Measurements from ENCODE around the gene TDRD3. TPM values are rescaled to one million over a fixed set of nuclear protein-coding genes. Genes with fewer than 3 reads are reported as not detected.

Gene TDRD3
- total and polyA plus RNA-seq, 5 donors from 2014 or later, result 9.0 to 29.8 (median 10.0) TPM

GRCh38 chr13:60494296-60494695 lies 97.3 kb downstream of the TDRD3 start:
- ATAC-seq (ENCODE audit: low read depth in 2 of 2), result no peak
- H3K27ac ChIP-seq (ENCODE audit: insufficient read depth, low read length, poor library complexity, severe bottlenecking), result no peak overlapping the region
- Mint-ChIP-seq H3K4me3 (no peak overlapping the region), H3K4me1 (peaks cover 0 to 2% (median 0%) of the 10 kb centered on the region in 4 donors), H3K9me3 (peaks cover 0 to 8% (median 4%) of the 10 kb centered on the region in 7 donors), H3K27me3 (no peaks in the 10 kb centered on the region), H3K36me3 (peaks cover 72% of the 10 kb centered on the region), H3K27ac (no peak overlapping the region)
- no peaks in the 10 kb centered on the region for H3K4me1 ChIP-seq (ENCODE audit: control insufficient read depth, insufficient read depth, low read length, poor library complexity, severe bottlenecking)
- no peak overlapping the region for H3K4me3 ChIP-seq (ENCODE audit: low read depth, low read length)
- DNase-seq, result no peak
- peaks cover 31% of the 10 kb centered on the region for H3K36me3 ChIP-seq (ENCODE audit: control insufficient read depth, insufficient read depth, low read length)
- no peaks in the 10 kb centered on the region for H3K9me3 ChIP-seq (ENCODE audit: control insufficient read depth in 2 of 2, low read length in 2 of 2)
- no peaks in the 10 kb centered on the region for H3K27me3 ChIP-seq (ENCODE audit: control insufficient read depth, insufficient read depth, low read length)

- Mint-ChIP-seq H3K9me3 (peaks cover 0 to 34% (median 10%) of the 10 kb centered on the region in 7 donors), H3K36me3 (peaks cover 70% of the 10 kb centered on the region)
Observed at GRCh38 chr13:60501236-60501635, 104.2 kb downstream of the TDRD3 start.

GRCh38 chr13:60509601-60510386 lies 112.8 kb downstream of the TDRD3 start:
- no peaks in the 10 kb centered on the region for H3K9me3 ChIP-seq (ENCODE audit: control insufficient read depth in 2 of 2, low read length in 2 of 2)
- no peak for ATAC-seq (ENCODE audit: low read depth in 2 of 2)
- H3K4me3 ChIP-seq (ENCODE audit: low read depth, low read length), result no peak overlapping the region
- peaks cover 0 to 11% (median 3%) of the 10 kb centered on the region in 7 donors for H3K9me3 Mint-ChIP-seq
- no peaks in the 10 kb centered on the region for H3K4me1 ChIP-seq (ENCODE audit: control insufficient read depth, insufficient read depth, low read length, poor library complexity, severe bottlenecking)
- peaks cover 0 to 6% (median 4%) of the 10 kb centered on the region in 4 donors for H3K4me1 Mint-ChIP-seq
- H3K27ac ChIP-seq (ENCODE audit: insufficient read depth, low read length, poor library complexity, severe bottlenecking), result no peak overlapping the region
- H3K27me3 Mint-ChIP-seq, result no peaks in the 10 kb centered on the region
- H3K36me3 ChIP-seq (ENCODE audit: control insufficient read depth, insufficient read depth, low read length), result peaks cover 25% of the 10 kb centered on the region
- H3K27ac Mint-ChIP-seq, result no peak overlapping the region
- no peaks in the 10 kb centered on the region for H3K27me3 ChIP-seq (ENCODE audit: control insufficient read depth, insufficient read depth, low read length)
- no peak for DNase-seq
- H3K36me3 Mint-ChIP-seq, result peaks cover 54% of the 10 kb centered on the region
- H3K4me3 Mint-ChIP-seq, result no peak overlapping the region

More at GRCh38 chr13:60501236-60501635, 104.2 kb downstream of the TDRD3 start:
- DNase-seq (no peak), ATAC-seq (ENCODE audit: low read depth in 2 of 2) (no peak)
- no peak overlapping the region for H3K4me3 ChIP-seq (ENCODE audit: low read depth, low read length)
- Mint-ChIP-seq H3K4me3 (peak overlapping the region in 1 of 4 donors; percentile 13), H3K27ac (no peak overlapping the region), H3K27me3 (no peaks in the 10 kb centered on the region), H3K4me1 (no peaks in the 10 kb centered on the region)
- H3K27ac ChIP-seq (ENCODE audit: insufficient read depth, low read length, poor library complexity, severe bottlenecking), result no peak overlapping the region
- H3K9me3 ChIP-seq (ENCODE audit: control insufficient read depth in 2 of 2, low read length in 2 of 2), result peaks cover 7 to 9% of the 10 kb centered on the region in 2 experiments
- H3K36me3 ChIP-seq (ENCODE audit: control insufficient read depth, insufficient read depth, low read length), result peaks cover 20% of the 10 kb centered on the region
- H3K4me1 ChIP-seq (ENCODE audit: control insufficient read depth, insufficient read depth, low read length, poor library complexity, severe bottlenecking), result no peaks in the 10 kb centered on the region
- H3K27me3 ChIP-seq (ENCODE audit: control insufficient read depth, insufficient read depth, low read length), result no peaks in the 10 kb centered on the region

GRCh38 chr13:60511637-60512036 lies 114.6 kb downstream of the TDRD3 start:
- Histone ChIP-seq H3K27ac (ENCODE audit: insufficient read depth, low read length, poor library complexity, severe bottlenecking) (no peak overlapping the region), H3K4me1 (ENCODE audit: control insufficient read depth, insufficient read depth, low read length, poor library complexity, severe bottlenecking) (no peaks in the 10 kb centered on the region), H3K27me3 (ENCODE audit: control insufficient read depth, insufficient read depth, low read length) (no peaks in the 10 kb centered on the region), H3K9me3 (ENCODE audit: control insufficient read depth in 2 of 2, low read length in 2 of 2) (no peaks in the 10 kb centered on the region), H3K36me3 (ENCODE audit: control insufficient read depth, insufficient read depth, low read length) (peaks cover 30% of the 10 kb centered on the region), H3K4me3 (ENCODE audit: low read depth, low read length) (no peak overlapping the region)
- peaks cover 0 to 9% (median 5%) of the 10 kb centered on the region in 4 donors for H3K4me1 Mint-ChIP-seq
- no peak for ATAC-seq (ENCODE audit: low read depth in 2 of 2)
- peak overlapping the region in 1 of 3 donors; percentile 9 for H3K27ac Mint-ChIP-seq
- no peaks in the 10 kb centered on the region for H3K27me3 Mint-ChIP-seq
- peaks cover 48% of the 10 kb centered on the region for H3K36me3 Mint-ChIP-seq
- no peak overlapping the region for H3K4me3 Mint-ChIP-seq
- H3K9me3 Mint-ChIP-seq, result peaks cover 0 to 7% (median 1%) of the 10 kb centered on the region in 7 donors
- DNase-seq, result no peak

- DNase-seq, result no peak
- H3K36me3 ChIP-seq (ENCODE audit: control insufficient read depth, insufficient read depth, low read length), result peaks cover 32% of the 10 kb centered on the region
- no peak overlapping the region for H3K27ac ChIP-seq (ENCODE audit: insufficient read depth, low read length, poor library complexity, severe bottlenecking)
- Mint-ChIP-seq H3K4me3 (no peak overlapping the region), H3K4me1 (peaks cover 0 to 9% (median 5%) of the 10 kb centered on the region in 4 donors), H3K27me3 (no peaks in the 10 kb centered on the region), H3K36me3 (peaks cover 42% of the 10 kb centered on the region), H3K27ac (peak overlapping the region in 1 of 3 donors; percentile 9), H3K9me3 (peaks cover 0 to 5% (median 0%) of the 10 kb centered on the region in 7 donors)
- H3K9me3 ChIP-seq (ENCODE audit: control insufficient read depth in 2 of 2, low read length in 2 of 2), result no peaks in the 10 kb centered on the region
- H3K4me3 ChIP-seq (ENCODE audit: low read depth, low read length), result no peak overlapping the region
- no peak for ATAC-seq (ENCODE audit: low read depth in 2 of 2)
- H3K27me3 ChIP-seq (ENCODE audit: control insufficient read depth, insufficient read depth, low read length), result no peaks in the 10 kb centered on the region
- no peaks in the 10 kb centered on the region for H3K4me1 ChIP-seq (ENCODE audit: control insufficient read depth, insufficient read depth, low read length, poor library complexity, severe bottlenecking)
Observed at GRCh38 chr13:60514891-60515290, 117.9 kb downstream of the TDRD3 start.

- DNase-seq, result no peak
- no peak overlapping the region for H3K27ac Mint-ChIP-seq
Observed at GRCh38 chr13:60519496-60519895, 122.5 kb downstream of the TDRD3 start.

GRCh38 chr13:60520902-60521569 lies 124.0 kb downstream of the TDRD3 start:
- Histone ChIP-seq H3K4me1 (ENCODE audit: control insufficient read depth, insufficient read depth, low read length, poor library complexity, severe bottlenecking) (no peaks in the 10 kb centered on the region), H3K9me3 (ENCODE audit: control insufficient read depth in 2 of 2, low read length in 2 of 2) (no peaks in the 10 kb centered on the region), H3K36me3 (ENCODE audit: control insufficient read depth, insufficient read depth, low read length) (peaks cover 10% of the 10 kb centered on the region), H3K27ac (ENCODE audit: insufficient read depth, low read length, poor library complexity, severe bottlenecking) (no peak overlapping the region), H3K27me3 (ENCODE audit: control insufficient read depth, insufficient read depth, low read length) (no peaks in the 10 kb centered on the region), H3K4me3 (ENCODE audit: low read depth, low read length) (no peak overlapping the region)
- Mint-ChIP-seq H3K4me1 (peaks cover 0 to 2% (median 0%) of the 10 kb centered on the region in 4 donors), H3K4me3 (no peak overlapping the region), H3K36me3 (peaks cover 17% of the 10 kb centered on the region), H3K27me3 (no peaks in the 10 kb centered on the region), H3K27ac (no peak overlapping the region), H3K9me3 (no peaks in the 10 kb centered on the region)
- DNase-seq (no peak), ATAC-seq (ENCODE audit: low read depth in 2 of 2) (no peak)

More at GRCh38 chr13:60519496-60519895, 122.5 kb downstream of the TDRD3 start:
- ATAC-seq (ENCODE audit: low read depth in 2 of 2), result no peak
- Histone ChIP-seq H3K27ac (ENCODE audit: insufficient read depth, low read length, poor library complexity, severe bottlenecking) (no peak overlapping the region), H3K4me1 (ENCODE audit: control insufficient read depth, insufficient read depth, low read length, poor library complexity, severe bottlenecking) (no peaks in the 10 kb centered on the region), H3K27me3 (ENCODE audit: control insufficient read depth, insufficient read depth, low read length) (no peaks in the 10 kb centered on the region), H3K4me3 (ENCODE audit: low read depth, low read length) (no peak overlapping the region), H3K9me3 (ENCODE audit: control insufficient read depth in 2 of 2, low read length in 2 of 2) (no peaks in the 10 kb centered on the region), H3K36me3 (ENCODE audit: control insufficient read depth, insufficient read depth, low read length) (peaks cover 14% of the 10 kb centered on the region)
- Mint-ChIP-seq H3K36me3 (peaks cover 16% of the 10 kb centered on the region), H3K9me3 (no peaks in the 10 kb centered on the region), H3K4me3 (no peak overlapping the region), H3K27me3 (no peaks in the 10 kb centered on the region), H3K4me1 (peaks cover 0 to 6% (median under 1%) of the 10 kb centered on the region in 4 donors)
